KMS-11 (cell line): ENCODE measurements around the gene TFE3.

ENCODE experiments used
- H2AFZ ChIP-seq: fragments of 200-600 bp; sonication (generic); 2 replicates; pipeline ENCODE4 v1.6.1; 2016; ENCODE audit warnings: antibody characterized with exemption, mixed run types, low read depth
- H3K27ac ChIP-seq: fragments of 200-600 bp; sonication (generic); 2 replicates; pipeline ENCODE4 v1.6.1; 2016; ENCODE audit warnings: mild to moderate bottlenecking, mixed run types
- H3K27me3 ChIP-seq: fragments of 200-600 bp; sonication (generic); 2 replicates; pipeline ENCODE4 v1.6.1; 2017; ENCODE audit warnings: mild to moderate bottlenecking, low read depth, mixed run types, moderate library complexity; ENCODE audit not compliant: insufficient read depth
- H3K36me3 ChIP-seq: fragments of 200-600 bp; sonication (generic); 2 replicates; pipeline ENCODE4 v1.6.1; 2017; ENCODE audit warnings: mild to moderate bottlenecking, mixed run types; ENCODE audit not compliant: insufficient read depth
- H3K4me1 ChIP-seq: fragments of 200-600 bp; sonication (generic); 2 replicates; pipeline ENCODE4 v1.6.1; 2016; ENCODE audit warnings: mild to moderate bottlenecking, low read depth, mixed run types; ENCODE audit not compliant: poor library complexity, severe bottlenecking
- H3K4me2 ChIP-seq: fragments of 200-600 bp; sonication (generic); 2 replicates; pipeline ENCODE4 v1.7.0; 2016; ENCODE audit warnings: mild to moderate bottlenecking, mixed run types
- H3K4me3 ChIP-seq: fragments of 200-600 bp; sonication (generic); IDR thresholded peaks from 2 replicates; pipeline ENCODE4 v1.6.1; 2017; ENCODE audit warnings: low read depth, low read length, mixed read lengths; ENCODE audit not compliant: insufficient read depth
- H3K79me2 ChIP-seq: fragments of 200-600 bp; sonication (generic); 2 replicates; pipeline ENCODE4 v1.6.1; 2016; ENCODE audit warnings: low read depth, mixed run types; ENCODE audit not compliant: insufficient read depth
- H3K9ac ChIP-seq: fragments of 200-600 bp; sonication (generic); 2 replicates; pipeline ENCODE4 v1.6.1; 2016; ENCODE audit warnings: mild to moderate bottlenecking, mixed run types
- H4K20me1 ChIP-seq: fragments of 200-600 bp; sonication (generic); 2 replicates; pipeline ENCODE4 v1.6.1; 2016; ENCODE audit warnings: mild to moderate bottlenecking, mixed run types; ENCODE audit not compliant: insufficient read depth
- CTCF ChIP-seq: fragments of 200-600 bp; sonication (generic); conservative IDR thresholded peaks from 2 replicates; pipeline ENCODE4 v1.6.1; 2017; ENCODE audit warnings: low read depth, mild to moderate bottlenecking, antibody characterized with exemption, low read length, moderate library complexity, mixed read lengths

The TFE3 gene

GRCh38 chrX:49001521-49002090 is 41.6 kb downstream of the TFE3 start:
- H4K20me1 ChIP-seq = no peaks in the 10 kb centered on the region
- H3K27ac ChIP-seq = peak overlapping the region; percentile 87
- peak overlapping the region; percentile 80 for H3K4me2 ChIP-seq
- H3K9ac ChIP-seq = peak overlapping the region; percentile 79
- no peaks in the 10 kb centered on the region for H3K27me3 ChIP-seq
- H3K79me2 ChIP-seq = peaks cover 13% of the 10 kb centered on the region; the same call in 1 of the 2 replicates
- no peak for TF ChIP-seq CTCF
- H3K4me1 ChIP-seq = no peaks in the 10 kb centered on the region
- H3K4me3 ChIP-seq = no peak overlapping the region
- no peaks in the 10 kb centered on the region for H3K36me3 ChIP-seq
- peak overlapping the region; percentile 72 for H2AFZ ChIP-seq

- H3K79me2 ChIP-seq = peaks cover 13% of the 10 kb centered on the region; the same call in 1 of the 2 replicates
- no peaks in the 10 kb centered on the region for H3K4me1 ChIP-seq
- no peak overlapping the region for H3K4me3 ChIP-seq
- no peak overlapping the region for H2AFZ ChIP-seq
- H3K27ac ChIP-seq = no peak overlapping the region
- no peaks in the 10 kb centered on the region for H3K27me3 ChIP-seq
- no peaks in the 10 kb centered on the region for H3K36me3 ChIP-seq
- no peaks in the 10 kb centered on the region for H4K20me1 ChIP-seq
- H3K9ac ChIP-seq = no peak overlapping the region
- no peak for TF ChIP-seq CTCF
- no peak overlapping the region; the same call in 1 of the 2 replicates for H3K4me2 ChIP-seq
These were observed 42.5 kb downstream of the TFE3 start for GRCh38 chrX:49000636-49001035.

- no peak overlapping the region for H3K27ac ChIP-seq
- H3K79me2 ChIP-seq = peaks cover 13% of the 10 kb centered on the region; the same call in 1 of the 2 replicates
- H3K27me3 ChIP-seq = no peaks in the 10 kb centered on the region
- H3K4me3 ChIP-seq = no peak overlapping the region
- H2AFZ ChIP-seq = no peak overlapping the region
- H3K4me2 ChIP-seq = no peak overlapping the region
- no peaks in the 10 kb centered on the region for H3K36me3 ChIP-seq
- no peaks in the 10 kb centered on the region for H3K4me1 ChIP-seq
- H4K20me1 ChIP-seq = no peaks in the 10 kb centered on the region
- no peak for TF ChIP-seq CTCF
- H3K9ac ChIP-seq = no peak overlapping the region
These were observed 44.1 kb downstream of the TFE3 start for GRCh38 chrX:48999030-48999429.

- Histone ChIP-seq H3K4me1 (no peaks in the 10 kb centered on the region), H3K9ac (no peak overlapping the region), H2AFZ (no peak overlapping the region), H3K27ac (no peak overlapping the region), H3K36me3 (no peaks in the 10 kb centered on the region), H3K79me2 (peaks cover 13% of the 10 kb centered on the region; the same call in 1 of the 2 replicates), H3K4me2 (no peak overlapping the region), H3K27me3 (no peaks in the 10 kb centered on the region), H4K20me1 (no peaks in the 10 kb centered on the region), H3K4me3 (no peak overlapping the region)
- no peak for TF ChIP-seq CTCF
These were observed 44.8 kb downstream of the TFE3 start for GRCh38 chrX:48998391-48998790.
